Parathyroid adenoma (tissue), 2 donors: ENCODE results near the gene FOXD4L5.
"Not testable (repeated sequence)": the region's sequence is repeated elsewhere in the genome, so short reads cannot be mapped to it uniquely, and the experiment has no call there.

Experiments
- H2AFZ ChIP-seq: fragments of 300-600 bp; sonication (generic); one replicate; pipeline ENCODE4 v1.7.0; 2017; ENCODE audit warnings: antibody characterized with exemption, mild to moderate bottlenecking
- H3K27ac ChIP-seq: fragments of 300-600 bp; sonication (generic); one replicate; pipeline ENCODE4 v1.7.0; 2017
- H3K27me3 ChIP-seq: fragments of 300-600 bp; sonication (generic); one replicate; pipeline ENCODE4 v1.7.0; 2017; ENCODE audit warnings: low read length; ENCODE audit not compliant: control insufficient read depth, insufficient read depth
- H3K36me3 ChIP-seq: fragments of 300-600 bp; sonication (generic); one replicate; pipeline ENCODE4 v1.7.0; 2017; ENCODE audit warnings: low read length; ENCODE audit not compliant: control insufficient read depth, insufficient read depth
- H3K4me1 ChIP-seq: fragments of 300-600 bp; sonication (generic); one replicate; pipeline ENCODE4 v1.7.0; 2017; ENCODE audit warnings: control low read depth
- H3K4me2 ChIP-seq: fragments of 300-600 bp; sonication (generic); one replicate; pipeline ENCODE4 v1.7.0; 2017; ENCODE audit warnings: low read length
- H3K4me3 ChIP-seq: fragments of 300-600 bp; sonication (generic); one replicate; pipeline ENCODE4 v1.7.0; 2017; ENCODE audit warnings: low read depth, low read length
- H3K79me2 ChIP-seq: fragments of 300-600 bp; sonication (generic); one replicate; pipeline ENCODE4 v1.7.0; 2017; ENCODE audit warnings: control low read depth
- H3K9ac ChIP-seq: fragments of 300-600 bp; sonication (generic); one replicate; pipeline ENCODE4 v1.7.0; 2017; ENCODE audit warnings: mild to moderate bottlenecking
- H3K9me3 ChIP-seq: fragments of 300-600 bp; sonication (generic); one replicate; pipeline ENCODE4 v1.7.0; 2017; ENCODE audit warnings: low read length; ENCODE audit not compliant: control insufficient read depth
- donor health status: primary hyperparathyroidism.

The FOXD4L5 gene

GRCh38 chr9:65285109-65285508 is at the start of gene FOXD4L5:
TSS of gene FOXD4L5 (minus strand) at chr9:65285209. CDS start at chr9:65284377, 832 bp downstream.
- H2AFZ ChIP-seq, H3K4me3 ChIP-seq, H3K27me3 ChIP-seq, H3K4me2 ChIP-seq, H3K36me3 ChIP-seq, H3K9ac ChIP-seq, H3K9me3 ChIP-seq, H3K79me2 ChIP-seq, H3K27ac ChIP-seq, H3K4me1 ChIP-seq: not testable (repeated sequence)

GRCh38 chr9:65283943-65284342 is 1.1 kb downstream of the FOXD4L5 start:
- H3K9me3 ChIP-seq, H3K4me3 ChIP-seq, H3K4me2 ChIP-seq, H3K36me3 ChIP-seq, H2AFZ ChIP-seq, H3K9ac ChIP-seq, H3K27ac ChIP-seq, H3K27me3 ChIP-seq, H3K4me1 ChIP-seq, H3K79me2 ChIP-seq: not testable (repeated sequence)

GRCh38 chr9:65282976-65283375 is 2.0 kb downstream of the FOXD4L5 start:
- H3K27ac ChIP-seq, H3K9ac ChIP-seq: not testable (repeated sequence)

More at GRCh38 chr9:65282976-65283375, 2.0 kb downstream of the FOXD4L5 start:
- H3K27me3 ChIP-seq, H2AFZ ChIP-seq, H3K4me2 ChIP-seq, H3K79me2 ChIP-seq, H3K4me3 ChIP-seq, H3K9me3 ChIP-seq, H3K4me1 ChIP-seq, H3K36me3 ChIP-seq: not testable (repeated sequence)
